Measurements from ENCODE around the gene PTPRE.

GRCh38 chr10:127973791-127974311 lies 66.9 kb downstream of the PTPRE start:
- TF ChIP-seq CTCF (IDR thresholded peaks at IDR 0.05; ENCODE audit: low read depth, low read length) (no peak), EZH2phosphoT487 (IDR thresholded peaks at IDR 0.05; ENCODE audit: low read depth) (no peak)
